ENCODE results near the gene CNPY1. TPM values are rescaled to one million over a fixed set of nuclear protein-coding genes. Genes with fewer than 3 reads are reported as not detected.

Gene CNPY1
- total and polyA plus RNA-seq, 5 donors = not detected

GRCh38 chr7:155586843-155587440 is 40.6 kb upstream of the CNPY1 start:
- DNase-seq (no peak), ATAC-seq (no peak)
- Histone ChIP-seq H3K4me3 (ENCODE audit: low read length) (no peak overlapping the region), H3K27me3 (ENCODE audit: control insufficient read depth, insufficient read depth) (no peaks in the 10 kb centered on the region), H3K27ac (ENCODE audit: low read length) (no peak overlapping the region), H3K9me3 (ENCODE audit: control insufficient read depth, low read length) (no peaks in the 10 kb centered on the region), H3K4me1 (ENCODE audit: control insufficient read depth, insufficient read depth, low read length) (no peaks in the 10 kb centered on the region)
- WGBS = 87% methylated on average over 14 of the region's 14 CpGs
- intact Hi-C loops (cut with DNase I) = no loop called here

GRCh38 chr7:155585951-155586350 is 39.6 kb upstream of the CNPY1 start:
- no peaks in the 10 kb centered on the region for H3K27me3 ChIP-seq (ENCODE audit: control insufficient read depth, insufficient read depth)
- H3K9me3 ChIP-seq (ENCODE audit: control insufficient read depth, low read length) = no peaks in the 10 kb centered on the region
- intact Hi-C loops (cut with DNase I) = no loop called here
- H3K4me1 ChIP-seq (ENCODE audit: control insufficient read depth, insufficient read depth, low read length) = no peaks in the 10 kb centered on the region
- no peak overlapping the region for H3K27ac ChIP-seq (ENCODE audit: low read length)
- ATAC-seq (no peak), DNase-seq (no peak)
- no peak overlapping the region for H3K4me3 ChIP-seq (ENCODE audit: low read length)
- 68% methylated on average over 6 of the region's 6 CpGs for WGBS

DNA sequence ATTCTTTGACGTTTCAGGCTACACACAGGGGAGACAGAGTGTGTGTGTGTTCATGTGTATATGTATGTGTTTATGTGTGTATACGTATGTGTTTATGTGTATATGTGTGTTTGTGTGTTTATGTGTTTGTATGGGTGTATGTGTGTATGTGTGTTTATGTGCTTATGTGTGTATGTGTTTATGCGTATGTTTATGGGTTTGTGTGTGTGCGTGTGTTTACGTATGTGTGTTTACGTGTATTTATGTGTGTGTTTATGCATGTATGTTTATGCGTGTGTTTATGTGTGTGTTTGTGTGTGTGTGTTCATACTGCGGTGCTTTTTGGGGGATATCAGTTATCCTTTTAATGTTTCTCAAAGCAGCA is 39.2 kb upstream of the CNPY1 start:
- Histone ChIP-seq H3K9me3 (ENCODE audit: control insufficient read depth, low read length) (no peaks in the 10 kb centered on the region), H3K27ac (ENCODE audit: low read length) (no peak overlapping the region), H3K27me3 (ENCODE audit: control insufficient read depth, insufficient read depth) (no peaks in the 10 kb centered on the region), H3K4me3 (ENCODE audit: low read length) (no peak overlapping the region), H3K4me1 (ENCODE audit: control insufficient read depth, insufficient read depth, low read length) (no peaks in the 10 kb centered on the region)
- DNase-seq (no peak), ATAC-seq (no peak)
- 79% methylated on average over 8 of the region's 8 CpGs for whole genome bisulfite sequencing
- intact Hi-C loops (cut with DNase I) = no loop called here

DNA sequence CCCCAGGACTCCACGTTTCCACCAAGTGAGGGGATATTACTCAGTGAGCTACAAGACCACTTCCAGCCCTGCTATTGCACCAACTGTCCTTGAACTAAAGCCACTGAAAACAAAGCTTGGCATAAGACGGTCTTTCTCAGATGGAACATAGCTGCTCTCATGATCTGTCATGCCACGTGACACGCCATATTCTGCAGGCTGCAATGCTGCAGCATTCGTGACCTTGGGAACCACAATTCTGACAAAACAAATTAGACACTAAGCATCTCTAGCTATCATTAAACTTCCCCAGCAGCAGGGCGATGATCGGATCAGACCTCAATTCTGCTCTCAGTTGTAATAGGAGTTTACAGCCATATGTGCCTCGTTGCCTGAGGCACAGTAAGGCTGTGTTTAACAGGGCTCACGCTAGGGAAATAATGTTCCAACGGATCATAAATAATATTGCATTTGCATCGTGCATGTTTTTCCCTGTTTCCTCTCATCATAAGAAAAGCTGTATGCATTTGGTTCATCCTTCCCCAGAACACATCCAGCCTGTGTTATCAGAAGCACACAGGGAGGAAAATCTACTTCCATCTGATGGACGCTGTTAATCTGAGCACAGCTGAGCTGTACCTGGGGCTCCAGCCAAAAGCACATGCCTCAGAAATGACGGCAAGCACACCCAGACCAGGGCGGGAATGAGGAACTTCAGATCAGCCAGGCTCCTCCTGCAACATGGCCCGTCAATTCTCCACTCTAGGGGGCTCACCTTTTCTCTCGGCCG is 38.6 kb upstream of the CNPY1 start:
- Histone ChIP-seq H3K27me3 (ENCODE audit: control insufficient read depth, insufficient read depth) (no peaks in the 10 kb centered on the region), H3K9me3 (ENCODE audit: control insufficient read depth, low read length) (no peaks in the 10 kb centered on the region), H3K4me3 (ENCODE audit: low read length) (no peak overlapping the region), H3K27ac (ENCODE audit: low read length) (no peak overlapping the region), H3K4me1 (ENCODE audit: control insufficient read depth, insufficient read depth, low read length) (no peaks in the 10 kb centered on the region)
- DNase-seq (no peak), ATAC-seq (no peak)
- WGBS = 51% methylated on average over 17 of the region's 17 CpGs
- intact Hi-C loops (cut with DNase I) = no loop called here

- no peak for ATAC-seq
- Histone ChIP-seq H3K27me3 (ENCODE audit: control insufficient read depth, insufficient read depth) (no peaks in the 10 kb centered on the region), H3K27ac (ENCODE audit: low read length) (no peak overlapping the region), H3K4me3 (ENCODE audit: low read length) (no peak overlapping the region), H3K9me3 (ENCODE audit: control insufficient read depth, low read length) (no peaks in the 10 kb centered on the region), H3K4me1 (ENCODE audit: control insufficient read depth, insufficient read depth, low read length) (no peaks in the 10 kb centered on the region)
- no peak for DNase-seq
- WGBS = 82% methylated on average over 7 of the region's 7 CpGs
- intact Hi-C loops (cut with DNase I) = no loop called here
Observed at GRCh38 chr7:155584261-155584660, 37.9 kb upstream of the CNPY1 start.

DNA sequence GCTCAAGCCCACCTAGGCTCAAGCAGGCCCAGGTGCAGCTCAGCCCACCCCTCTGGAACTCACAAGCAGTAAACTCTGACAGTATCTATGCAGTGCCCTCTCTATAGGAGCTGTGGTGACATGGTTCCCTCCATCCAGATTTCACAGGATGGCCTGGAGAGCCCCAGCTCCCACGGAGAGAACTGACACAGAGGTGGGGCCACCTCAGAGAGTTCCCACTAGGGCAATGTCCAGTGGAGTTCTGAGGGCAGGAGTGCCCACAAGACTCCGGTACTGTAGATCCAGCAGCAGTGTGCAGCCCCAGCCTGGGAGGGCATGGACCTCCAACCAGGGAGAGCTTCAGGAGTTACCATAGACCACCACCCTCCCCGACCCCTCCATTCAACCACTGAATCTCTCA is 37.3 kb upstream of the CNPY1 start:
- intact Hi-C loops (cut with DNase I) = no loop called here
- H3K4me3 ChIP-seq (ENCODE audit: low read length) = no peak overlapping the region
- H3K27ac ChIP-seq (ENCODE audit: low read length) = no peak overlapping the region
- H3K4me1 ChIP-seq (ENCODE audit: control insufficient read depth, insufficient read depth, low read length) = no peaks in the 10 kb centered on the region
- no peak for ATAC-seq
- DNase-seq = no peak
- no peaks in the 10 kb centered on the region for H3K9me3 ChIP-seq (ENCODE audit: control insufficient read depth, low read length)
- H3K27me3 ChIP-seq (ENCODE audit: control insufficient read depth, insufficient read depth) = no peaks in the 10 kb centered on the region
- 78% methylated on average over 3 of the region's 3 CpGs for WGBS

GRCh38 chr7:155581954-155582353 is 35.6 kb upstream of the CNPY1 start:
- H3K9me3 ChIP-seq (ENCODE audit: control insufficient read depth, low read length) = no peaks in the 10 kb centered on the region
- H3K27ac ChIP-seq (ENCODE audit: low read length) = no peak overlapping the region
- no peaks in the 10 kb centered on the region for H3K27me3 ChIP-seq (ENCODE audit: control insufficient read depth, insufficient read depth)
- WGBS = 79% methylated on average over 9 of the region's 9 CpGs
- intact Hi-C loops (cut with DNase I) = no loop called here
- no peak for ATAC-seq
- H3K4me3 ChIP-seq (ENCODE audit: low read length) = no peak overlapping the region
- no peaks in the 10 kb centered on the region for H3K4me1 ChIP-seq (ENCODE audit: control insufficient read depth, insufficient read depth, low read length)
- DNase-seq = no peak

GRCh38 chr7:155581107-155581830 is 34.9 kb upstream of the CNPY1 start:
- no peaks in the 10 kb centered on the region for H3K4me1 ChIP-seq (ENCODE audit: control insufficient read depth, insufficient read depth, low read length)
- ATAC-seq = no peak
- DNase-seq = no peak

GRCh38 chr7:155580367-155580766 is 34.0 kb upstream of the CNPY1 start:
- Histone ChIP-seq H3K9me3 (ENCODE audit: control insufficient read depth, low read length) (no peaks in the 10 kb centered on the region), H3K27ac (ENCODE audit: low read length) (no peak overlapping the region), H3K4me3 (ENCODE audit: low read length) (no peak overlapping the region), H3K27me3 (ENCODE audit: control insufficient read depth, insufficient read depth) (no peaks in the 10 kb centered on the region), H3K4me1 (ENCODE audit: control insufficient read depth, insufficient read depth, low read length) (no peaks in the 10 kb centered on the region)
- WGBS = 49% methylated on average over 3 of the region's 3 CpGs
- intact Hi-C loops (cut with DNase I) = no loop called here
- ATAC-seq (no peak), DNase-seq (no peak)

More at GRCh38 chr7:155581107-155581830, 34.9 kb upstream of the CNPY1 start:
- H3K27me3 ChIP-seq (ENCODE audit: control insufficient read depth, insufficient read depth) = no peaks in the 10 kb centered on the region
- WGBS = 66% methylated on average over 11 of the region's 11 CpGs
- intact Hi-C loops (cut with DNase I) = no loop called here
- H3K4me3 ChIP-seq (ENCODE audit: low read length) = no peak overlapping the region
- H3K27ac ChIP-seq (ENCODE audit: low read length) = no peak overlapping the region
- H3K9me3 ChIP-seq (ENCODE audit: control insufficient read depth, low read length) = no peaks in the 10 kb centered on the region

DNA sequence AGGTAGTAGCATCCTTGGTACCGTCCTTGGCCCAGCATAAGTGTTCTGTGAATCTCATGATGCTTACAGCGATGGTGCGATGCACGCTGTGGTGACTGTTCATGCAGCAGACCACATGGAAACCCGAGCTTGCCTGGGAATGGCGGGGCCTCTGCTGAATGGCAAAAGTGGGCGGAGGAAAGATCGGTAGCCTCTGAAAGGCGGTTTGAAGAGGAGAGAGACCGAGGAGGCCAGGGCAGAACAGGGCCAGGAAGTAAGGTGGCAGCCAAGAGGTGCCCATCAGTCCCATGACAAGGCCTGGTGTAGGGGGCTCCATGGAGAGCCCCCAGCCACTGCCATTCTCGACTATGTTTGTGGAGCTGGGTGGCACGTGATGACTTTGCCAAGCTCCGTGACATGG is 33.2 kb upstream of the CNPY1 start:
- ATAC-seq = no peak
- no peak overlapping the region for H3K4me3 ChIP-seq (ENCODE audit: low read length)
- H3K9me3 ChIP-seq (ENCODE audit: control insufficient read depth, low read length) = no peaks in the 10 kb centered on the region
- H3K27ac ChIP-seq (ENCODE audit: low read length) = no peak overlapping the region
- 78% methylated on average over 13 of the region's 13 CpGs for WGBS
- DNase-seq = no peak
- H3K4me1 ChIP-seq (ENCODE audit: control insufficient read depth, insufficient read depth, low read length) = no peaks in the 10 kb centered on the region
- H3K27me3 ChIP-seq (ENCODE audit: control insufficient read depth, insufficient read depth) = no peaks in the 10 kb centered on the region
- intact Hi-C loops (cut with DNase I) = no loop called here

DNA sequence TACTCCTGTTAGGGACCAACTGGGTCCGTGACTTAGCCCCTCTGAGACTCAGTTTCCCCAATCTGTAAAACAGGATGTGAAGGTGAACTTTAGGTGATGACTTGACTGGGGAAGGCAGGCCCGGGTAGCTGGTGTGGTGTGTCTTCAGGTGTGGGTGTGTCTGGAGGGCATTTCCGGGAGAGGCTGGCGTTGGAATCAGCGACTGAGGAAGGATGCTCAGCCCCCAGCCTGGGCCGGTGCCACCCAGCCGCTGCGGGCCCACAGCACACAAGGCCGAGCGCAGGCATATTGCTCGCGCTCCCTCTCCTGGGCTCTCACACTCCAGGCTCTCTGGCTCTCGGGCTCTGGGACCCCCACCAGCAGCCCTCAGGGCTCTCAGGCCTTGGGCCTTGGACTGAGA is 31.7 kb upstream of the CNPY1 start:
- Histone ChIP-seq H3K4me1 (ENCODE audit: control insufficient read depth, insufficient read depth, low read length) (no peaks in the 10 kb centered on the region), H3K27ac (ENCODE audit: low read length) (no peak overlapping the region), H3K9me3 (ENCODE audit: control insufficient read depth, low read length) (no peaks in the 10 kb centered on the region), H3K4me3 (ENCODE audit: low read length) (no peak overlapping the region), H3K27me3 (ENCODE audit: control insufficient read depth, insufficient read depth) (no peaks in the 10 kb centered on the region)
- 89% methylated on average over 13 of the region's 13 CpGs for WGBS
- intact Hi-C loops (cut with DNase I) = no loop called here
- ATAC-seq = no peak
- no peak for DNase-seq
